Stimulated activated CD4-positive, alpha-beta T cell treated with anti-CD3 and anti-CD28 coated beads, Interleukin-2, amount 100 ng/mL, for 4 hours (primary cell): Measurements from ENCODE around the gene CADM1.

ENCODE experiments used
- DNase-seq: peaks from one replicate; pipeline ENCODE4 v3.0.0-alpha.2; 2020; ENCODE audit warnings: low read depth

CADM1 gene

GRCh38 chr11:115515647-115516395 is 11.6 kb upstream of the CADM1 start:
- no peak for DNase-seq

- DNase-seq, result no peak
These were observed 2.9 kb upstream of the CADM1 start for GRCh38 chr11:115506954-115507675.

GRCh38 chr11:115505175-115505574 is 960 bp upstream of the CADM1 start:
- no peak for DNase-seq

- DNase-seq, result no peak
These were observed 334 bp downstream of the CADM1 start for GRCh38 chr11:115503886-115504275.

- DNase-seq, result no peak
These were observed 931 bp downstream of the CADM1 start for GRCh38 chr11:115503083-115503885.

GRCh38 chr11:115502636-115503082 is 1.6 kb downstream of the CADM1 start:
- DNase-seq, result no peak

GRCh38 chr11:115501893-115502589 is 2.2 kb downstream of the CADM1 start:
- DNase-seq, result no peak

- no peak for DNase-seq
These were observed 2.7 kb downstream of the CADM1 start for GRCh38 chr11:115501502-115501892.

- no peak for DNase-seq
These were observed 3.4 kb downstream of the CADM1 start for GRCh38 chr11:115500547-115501501.

GRCh38 chr11:115499891-115500290 is 4.3 kb downstream of the CADM1 start:
- no peak for DNase-seq

GRCh38 chr11:115499241-115499799 is 4.9 kb downstream of the CADM1 start:
- no peak for DNase-seq

GRCh38 chr11:115498354-115498753 is 5.9 kb downstream of the CADM1 start:
- DNase-seq, result no peak

- no peak for DNase-seq
These were observed 6.9 kb downstream of the CADM1 start for GRCh38 chr11:115497303-115497702.

GRCh38 chr11:115496892-115497291 is 7.3 kb downstream of the CADM1 start:
- DNase-seq, result no peak

- DNase-seq, result no peak
These were observed 10.3 kb downstream of the CADM1 start for GRCh38 chr11:115493905-115494304.

GRCh38 chr11:115493488-115493887 is 10.7 kb downstream of the CADM1 start:
- DNase-seq, result no peak

GRCh38 chr11:115489466-115489865 is 14.7 kb downstream of the CADM1 start:
- DNase-seq, result no peak

- DNase-seq, result no peak
These were observed 15.3 kb downstream of the CADM1 start for GRCh38 chr11:115488945-115489344.

- DNase-seq, result no peak
These were observed 22.7 kb downstream of the CADM1 start for GRCh38 chr11:115481528-115481927.

- no peak for DNase-seq
These were observed 23.6 kb downstream of the CADM1 start for GRCh38 chr11:115480611-115481010.

GRCh38 chr11:115477410-115477809 is 26.8 kb downstream of the CADM1 start:
- no peak for DNase-seq
